ENCODE data around the gene SYT3.
"Not testable (repeated sequence)": the region's sequence is repeated elsewhere in the genome, so short reads cannot be mapped to it uniquely, and the experiment has no call there.

Gene SYT3

GRCh38 chr19:50602935-50603334 is 36.7 kb downstream of the SYT3 start:
- no peak for DNase-seq (ENCODE audit: low spot score)

- DNase-seq (ENCODE audit: low spot score), result no peak
Measured at GRCh38 chr19:50602496-50602895, 37.2 kb downstream of the SYT3 start.

GRCh38 chr19:50602089-50602422 is 37.6 kb downstream of the SYT3 start:
- no peak for DNase-seq (ENCODE audit: low spot score)

- no peak for DNase-seq (ENCODE audit: low spot score)
Measured at GRCh38 chr19:50601407-50602088, 38.1 kb downstream of the SYT3 start.

- DNase-seq (ENCODE audit: low spot score), result no peak
Measured at GRCh38 chr19:50599427-50599826, 40.3 kb downstream of the SYT3 start.

- no peak for DNase-seq (ENCODE audit: low spot score)
Measured at GRCh38 chr19:50590191-50590590, 49.5 kb downstream of the SYT3 start.

- not testable (repeated sequence) for DNase-seq (ENCODE audit: low spot score)
Measured at GRCh38 chr19:50581795-50582660, 57.7 kb downstream of the SYT3 start.

GRCh38 chr19:50580970-50581634 is 58.6 kb downstream of the SYT3 start:
- no peak for DNase-seq (ENCODE audit: low spot score)

- no peak for DNase-seq (ENCODE audit: low spot score)
Measured at GRCh38 chr19:50580240-50580639, 59.4 kb downstream of the SYT3 start.

GRCh38 chr19:50576769-50577168 is 62.9 kb downstream of the SYT3 start:
- DNase-seq (ENCODE audit: low spot score), result not testable (repeated sequence)

- no peak for DNase-seq (ENCODE audit: low spot score)
Measured at GRCh38 chr19:50573741-50574461, 65.8 kb downstream of the SYT3 start.

Measured in germinal center (tissue), 1 donor.